GM12878 (cell line): ENCODE measurements around the gene CLNK. TPM values are rescaled to one million over a fixed set of nuclear protein-coding genes. Genes with fewer than 3 reads are reported as not detected.
A peak's percentile ranks its signal among the peaks of the same experiment; 100 is the strongest.

Source experiments
- ATAC-seq: fragments of 200-7000 bp; cut with Tn5 transposase; 3 replicates; pipeline ENCODE4 v1.9.1; 2020; ENCODE audit warnings: mild to moderate bottlenecking, moderate library complexity
- BruUV-seq: library from RNA; stranded (reverse); fragments of 400-500 nt; replicated peaks from 2 replicates; lab custom pipeline; 2021; lab: Mats Ljungman, UMichigan
- CTCF ChIA-PET: fragments of 300-600 bp; sonication (Branson Sonifier 250); formaldehyde crosslinking; extraction: SDS; loops from one replicate; lab custom pipeline; 2021; ENCODE audit warnings: inconsistent platforms; lab: Yijun Ruan, JAX
- POLR2A ChIA-PET: fragments of 350-600 bp; formaldehyde crosslinking; extraction: SDS; loops from one replicate; lab custom pipeline; 2021; ENCODE audit warnings: inconsistent platforms; lab: Charles Lee
- RAD21 ChIA-PET: fragments of 300-600 bp; sonication (Branson Sonifier 250); formaldehyde crosslinking; loops from one replicate; lab custom pipeline; 2023; ENCODE audit warnings: antibody characterized with exemption; ENCODE audit not compliant: unreplicated experiment; lab: Charles Lee
- SMC1A ChIA-PET: fragments of 300-600 bp; sonication (Branson Sonifier 250); formaldehyde crosslinking; loops from one replicate; lab custom pipeline; 2023; ENCODE audit not compliant: unreplicated experiment, uncharacterized antibody; lab: Charles Lee
- DNase-seq: peaks from one replicate; pipeline ENCODE4 v3.0.0-alpha.2; 2011; ENCODE audit warnings: low read depth, low spot score
- FAIRE-seq: peaks from 3 replicates; lab custom pipeline; 2011; peaks lifted over from hg19 to GRCh38; lab: Jason Lieb, UNC
- H2AFZ ChIP-seq: 2 replicates; pipeline ENCODE4 v1.6.0; 2011; ENCODE audit warnings: low read depth, low read length, control low read depth; ENCODE audit not compliant: control insufficient read depth
- H3K27ac ChIP-seq: 2 replicates; pipeline ENCODE4 v1.5.1; 2011; ENCODE audit warnings: control low read depth; ENCODE audit not compliant: control insufficient read depth, insufficient read depth
- H3K27me3 ChIP-seq, 2 experiments: replicated peaks in 1 of 2; 2 replicates each; pipeline versions ENCODE4 v1.6.0 to v1.6.1; 2011; ENCODE audit warnings: low read length in 1 of 2; ENCODE audit not compliant: control insufficient read depth in 2 of 2, insufficient read depth in 2 of 2
- H3K36me3 ChIP-seq, 2 experiments: 2 replicates each; pipeline ENCODE4 v1.5.1; 2011; ENCODE audit warnings: low read length in 1 of 2; ENCODE audit not compliant: control insufficient read depth in 2 of 2, insufficient read depth in 2 of 2
- H3K4me1 ChIP-seq: 2 replicates; pipeline ENCODE4 v1.6.1; 2011; ENCODE audit warnings: mild to moderate bottlenecking, low read length, moderate library complexity, mixed read lengths; ENCODE audit not compliant: control insufficient read depth, insufficient read depth
- H3K4me2 ChIP-seq: 2 replicates; pipeline ENCODE4 v1.6.0; 2011; ENCODE audit warnings: control low read depth; ENCODE audit not compliant: control insufficient read depth, insufficient read depth
- H3K4me3 ChIP-seq: fragments of 200-600 bp; sonication (generic); 2 replicates; pipeline ENCODE4 v1.5.1; 2016
- H3K79me2 ChIP-seq: 2 replicates; pipeline ENCODE4 v1.6.0; 2011; ENCODE audit warnings: low read length; ENCODE audit not compliant: control insufficient read depth, insufficient read depth
- H3K9ac ChIP-seq: 2 replicates; pipeline ENCODE4 v1.8.0; 2011; ENCODE audit warnings: low read length, control low read depth, mixed read lengths; ENCODE audit not compliant: control insufficient read depth, insufficient read depth
- H3K9me3 ChIP-seq: replicated peaks from 3 replicates; pipeline ENCODE4 v1.5.1; 2011; ENCODE audit warnings: mild to moderate bottlenecking, low read length; ENCODE audit not compliant: control insufficient read depth, insufficient read depth
- H4K20me1 ChIP-seq: 2 replicates; pipeline ENCODE4 v1.6.0; 2011; ENCODE audit not compliant: control insufficient read depth, insufficient read depth
- ATF2 ChIP-seq: IDR thresholded peaks from 2 replicates; pipeline ENCODE4 v1.6.1; 2012; ENCODE audit warnings: low read length, inconsistent platforms
- ATF7 ChIP-seq: fragments of 450-650 bp; IDR thresholded peaks from 2 replicates; pipeline ENCODE4 v1.6.1; 2016; ENCODE audit warnings: low read depth, mild to moderate bottlenecking
- BCL11A ChIP-seq: IDR thresholded peaks from 2 replicates; pipeline ENCODE4 v1.6.1; 2011; ENCODE audit warnings: low read depth, low read length
- BHLHE40 ChIP-seq, 2 experiments: fragments of 450-650 bp in 1 of 2; IDR thresholded peaks; 2 replicates each; pipeline ENCODE4 v1.6.1; 2011 to 2017; ENCODE audit warnings: low read depth in 2 of 2, borderline replicate concordance in 1 of 2, improper control_type of control experiment in 1 of 2, low read length in 1 of 2, mild to moderate bottlenecking in 1 of 2
- CREM ChIP-seq: IDR thresholded peaks from 2 replicates; pipeline ENCODE4 v1.6.1; 2014; ENCODE audit warnings: antibody characterized with exemption, low read depth
- E2F8 ChIP-seq: fragments of 450-650 bp; IDR thresholded peaks from 2 replicates; pipeline ENCODE4 v1.6.1; 2018; ENCODE audit warnings: mild to moderate bottlenecking, low read depth, moderate library complexity; ENCODE audit not compliant: partially characterized antibody
- FOXK2 ChIP-seq: fragments of 450-650 bp; IDR thresholded peaks from 2 replicates; pipeline ENCODE4 v1.6.1; 2017; ENCODE audit warnings: mild to moderate bottlenecking, moderate library complexity
- FOXM1 ChIP-seq: IDR thresholded peaks from 2 replicates; pipeline ENCODE4 v1.6.1; 2012; ENCODE audit warnings: low read depth, mild to moderate bottlenecking, inconsistent platforms, low read length, moderate library complexity
- IRF3 ChIP-seq: fragments of 450-650 bp; IDR thresholded peaks from 2 replicates; pipeline ENCODE4 v1.6.1; 2014; ENCODE audit warnings: mild to moderate bottlenecking
- IRF4 ChIP-seq: IDR thresholded peaks from 2 replicates; pipeline ENCODE4 v1.6.1; 2011; ENCODE audit warnings: low read depth, low read length
- MEF2A ChIP-seq: IDR thresholded peaks from 2 replicates; pipeline ENCODE4 v1.6.1; 2011; ENCODE audit warnings: low read depth, mild to moderate bottlenecking, low read length, moderate library complexity; ENCODE audit not compliant: insufficient read depth
- NFIC ChIP-seq: IDR thresholded peaks from 2 replicates; pipeline ENCODE4 v1.6.1; 2012; ENCODE audit warnings: low read depth, mild to moderate bottlenecking, inconsistent platforms, low read length, moderate library complexity
- NR2F1 ChIP-seq: fragments of 450-650 bp; conservative IDR thresholded peaks from 2 replicates; pipeline ENCODE4 v1.6.1; 2017; ENCODE audit warnings: mild to moderate bottlenecking
- NRF1 ChIP-seq: conservative IDR thresholded peaks from 2 replicates; pipeline ENCODE4 v1.6.1; 2011; ENCODE audit warnings: mild to moderate bottlenecking, low read depth, low read length, improper control_type of control experiment
- RAD21 ChIP-seq: IDR thresholded peaks from 2 replicates; pipeline ENCODE4 v1.6.1; 2011; ENCODE audit warnings: mild to moderate bottlenecking, low read depth, low read length, moderate library complexity; ENCODE audit not compliant: insufficient read depth
- RUNX3 ChIP-seq: IDR thresholded peaks from 2 replicates; pipeline ENCODE4 v1.6.1; 2012; ENCODE audit warnings: low read length, inconsistent platforms
- SPI1 ChIP-seq: IDR thresholded peaks from 2 replicates; pipeline ENCODE4 v1.6.1; 2011; ENCODE audit warnings: low read depth, mild to moderate bottlenecking, low read length, moderate library complexity, borderline replicate concordance; ENCODE audit not compliant: insufficient read depth
- SREBF2 ChIP-seq: IDR thresholded peaks from 2 replicates; pipeline ENCODE4 v1.6.1; 2012; ENCODE audit warnings: mild to moderate bottlenecking, low read length
- SRF ChIP-seq, 2 experiments: IDR thresholded peaks; 2 replicates each; pipeline ENCODE4 v1.6.1; 2011; ENCODE audit warnings: low read depth in 2 of 2, low read length in 2 of 2, mild to moderate bottlenecking in 1 of 2, moderate library complexity in 1 of 2
- TARDBP ChIP-seq: IDR thresholded peaks from 2 replicates; pipeline ENCODE4 v1.6.1; 2016; ENCODE audit warnings: borderline replicate concordance
- WGBS: methylation state at CpG from one replicate; pipeline ENCODE4 v1.1.6; 2016; ENCODE audit warnings: low lambda C conversion rate; ENCODE audit not compliant: insufficient replicate concordance, insufficient coverage; ENCODE audit errors: missing lambda C conversion rate; 5-methylcytosine and 5-hydroxymethylcytosine counted together
- in situ Hi-C: fragments of 300-500 bp; cut with MboI; formaldehyde crosslinking; loops from 9 replicates; pipeline ENCODE4 v1.14.3; 2018; ENCODE audit warnings: mixed read lengths
- intact Hi-C: fragments of 100-400 bp; cut with micrococcal nuclease; formaldehyde crosslinking; loops from one replicate; pipeline ENCODE4 v1.14.2; 2022; ENCODE audit not compliant: unreplicated experiment
- polyA plus RNA-seq, 11 experiments: library from polyadenylated mRNA; depleted of rRNA in 4 of 11; unstranded in 6 of 11; stranded (reverse) in 5 of 11; fragments of >200 nt; fragmentation: Nextera tagmentation in 4 of 11; fragmentation: Illumina TruSeq in 1 of 11; extraction: Ambion mirVana in 4 of 11; extraction: Trizol in 1 of 11; gene quantifications; 1 replicate in 1 of 11; 2 replicates in 10 of 11; pipeline versions ENCODE4 v1.2.1 to v1.2.3, GENCODE V29; 2011 to 2016; ENCODE audit warnings: inconsistent platforms in 2 of 11, missing spikeins in 2 of 11, low read depth in 1 of 11
- total RNA-seq, 4 experiments: library from RNA; depleted of rRNA in 3 of 4; stranded (reverse); fragments of >200 nt in 3 of 4; fragmentation: Illumina TruSeq in 1 of 4; extraction: Trizol in 1 of 4; gene quantifications; 2 replicates each; pipeline versions ENCODE4 v1.2.1 to v1.2.3, GENCODE V29; 2013 to 2021

The CLNK gene
- total and polyA plus RNA-seq, 10 of the 15 experiments (the other 5 are each of a cell fraction or from before 2014, with no cell fraction given) = 2.1 to 14.3 (median 2.7) TPM

- Histone ChIP-seq H4K20me1 (no peaks in the 10 kb centered on the region), H3K27me3 (no peaks in the 10 kb centered on the region), H3K79me2 (no peaks in the 10 kb centered on the region), H3K9ac (no peak overlapping the region), H3K9me3 (no peaks in the 10 kb centered on the region; the same call in 2 of the 3 replicates), H3K4me2 (no peak overlapping the region), H3K4me3 (no peak overlapping the region), H2AFZ (no peak overlapping the region), H3K27ac (no peak overlapping the region), H3K36me3 (no peaks in the 10 kb centered on the region), H3K4me1 (no peaks in the 10 kb centered on the region)
- intact Hi-C loops = no loop called here
- DNase-seq (no peak), ATAC-seq (peak; percentile 46), FAIRE-seq (no peak)
- in situ Hi-C loops = no loop called here
- ChIA-PET POLR2A (interaction anchor here (0.6 to 1.0 kb wide), 5 partner anchors 9 to 430 kb away, joined by 3 to 5 read pairs (median 4); no protein-coding TSS in a partner anchor), SMC1A (interaction anchor here (1.3 to 2.6 kb wide), 4 partner anchors 8 to 14 kb away, joined by 3 to 15 read pairs (median 6); no protein-coding TSS in a partner anchor), CTCF (interaction anchor here (0.6 to 1.2 kb wide), 4 partner anchors 20 to 649 kb away, joined by 3 to 4 read pairs (median 4); no protein-coding TSS in a partner anchor), RAD21 (interaction anchor here (0.9 to 1.7 kb wide), 3 partner anchors 8 to 91 kb away, joined by 3 to 4 read pairs (median 4); no protein-coding TSS in a partner anchor)
- 29% methylated on average over 6 of the region's 6 CpGs for WGBS
- no TSS peak for BruUV-seq
- no peak for TF ChIP-seq NRF1
- TF ChIP-seq NFIC = peak; percentile 82
- TF ChIP-seq E2F8 = no peak
- TF ChIP-seq IRF3 = no peak
- no peak for TF ChIP-seq NR2F1
- no peak for TF ChIP-seq RAD21
- TF ChIP-seq ATF7 = 0 out of 2 replicates have a peak, but pooled peaks have one; percentile 27
- TF ChIP-seq MEF2A = no peak
- TF ChIP-seq TARDBP = no peak
- no peak for TF ChIP-seq FOXK2
- 0 out of 4 replicates have a peak, but pooled peaks of 1 of the 2 experiments have one; percentile 19 for TF ChIP-seq BHLHE40 (IDR thresholded peaks at IDR 0.05; ENCODE audit: borderline replicate concordance in 1 of 2, low read depth in 2 of 2, low read length in 1 of 2)
- peak; percentile 64; the same call in 1 of the 2 replicates for TF ChIP-seq FOXM1
- TF ChIP-seq SREBF2 = no peak
- TF ChIP-seq SPI1 = no peak
- TF ChIP-seq IRF4 = 0 out of 2 replicates have a peak, but pooled peaks have one; percentile 39
- TF ChIP-seq SRF (IDR thresholded peaks at IDR 0.05; ENCODE audit: low read depth in 2 of 2, low read length in 2 of 2) = no peak
- peak; percentile 83 for TF ChIP-seq ATF2
- TF ChIP-seq BCL11A = 0 out of 2 replicates have a peak, but pooled peaks have one; percentile 29
- peak; percentile 74 for TF ChIP-seq RUNX3
- peak; percentile 67 for TF ChIP-seq CREM
These were observed 28.6 kb downstream of the CLNK start for GRCh38 chr4:10655968-10656367.
